Measurements from ENCODE around the gene MYL6. TPM values are rescaled to one million over a fixed set of nuclear protein-coding genes. Genes with fewer than 3 reads are reported as not detected.

MYL6 gene
- total RNA-seq (1,000 to 10,000 TPM; 1,276 to 2,410 (median 1,576) TPM), polyA plus RNA-seq (1,000 to 10,000 TPM; 1,464 to 3,646 (median 1,841) TPM)
- long read RNA-seq, donor 1, transcript MYL6-212 (4 exons, 582 nt) = minor isoform, 51 of 1,248 reads
- long read RNA-seq, donor 1, transcript MYL6-219 (5 exons, 1,438 nt) = minor isoform, 19 of 1,248 reads
- long read RNA-seq, donor 1, transcript MYL6-207 (6 exons, 655 nt) = minor isoform, 308 of 1,248 reads
- long read RNA-seq, donor 1, transcript MYL6-218 (7 exons, 901 nt) = major isoform, 426 of 1,248 reads
- long read RNA-seq, donor 1, partial matches to known transcripts = 326 of 1,248 reads
- long read RNA-seq, donor 1, other reads (novel, unspliced or antisense) = 105 of 1,248 reads
- long read RNA-seq, donor 2, transcript MYL6-212 (4 exons, 582 nt) = minor isoform, 24 of 756 reads
- long read RNA-seq, donor 2, transcript MYL6-207 (6 exons, 655 nt) = minor isoform, 138 of 756 reads
- long read RNA-seq, donor 2, transcript MYL6-218 (7 exons, 901 nt) = major isoform, 267 of 756 reads
- long read RNA-seq, donor 2, transcript MYL6-219 (5 exons, 1,438 nt) = minor isoform, 11 of 756 reads
- long read RNA-seq, donor 2, partial matches to known transcripts = 260 of 756 reads
- long read RNA-seq, donor 2, other reads (novel, unspliced or antisense) = 41 of 756 reads
- long read RNA-seq, donor 3, transcript MYL6-212 (4 exons, 582 nt) = minor isoform, 28 of 846 reads
- long read RNA-seq, donor 3, transcript MYL6-218 (7 exons, 901 nt) = major isoform, 329 of 846 reads
- long read RNA-seq, donor 3, transcript MYL6-219 (5 exons, 1,438 nt) = minor isoform, 17 of 846 reads
- long read RNA-seq, donor 3, transcript MYL6-207 (6 exons, 655 nt) = minor isoform, 191 of 846 reads
- long read RNA-seq, donor 3, partial matches to known transcripts = 221 of 846 reads
- long read RNA-seq, donor 3, other reads (novel, unspliced or antisense) = 50 of 846 reads
- long read RNA-seq, donor 4, transcript MYL6-218 (7 exons, 901 nt) = major isoform, 659 of 1,405 reads
- long read RNA-seq, donor 4, transcript MYL6-219 (5 exons, 1,438 nt) = minor isoform, 20 of 1,405 reads
- long read RNA-seq, donor 4, transcript MYL6-207 (6 exons, 655 nt) = minor isoform, 555 of 1,405 reads
- long read RNA-seq, donor 4, transcript MYL6-210 (7 exons, 573 nt) = minor isoform, 5 of 1,405 reads
- long read RNA-seq, donor 4, partial matches to known transcripts = 92 of 1,405 reads
- long read RNA-seq, donor 4, other reads (novel, unspliced or antisense) = 70 of 1,405 reads
- long read RNA-seq, donor 5, transcript MYL6-210 (7 exons, 573 nt) = minor isoform, 10 of 1,375 reads
- long read RNA-seq, donor 5, transcript MYL6-207 (6 exons, 655 nt) = minor isoform, 481 of 1,375 reads
- long read RNA-seq, donor 5, transcript MYL6-219 (5 exons, 1,438 nt) = minor isoform, 98 of 1,375 reads
- long read RNA-seq, donor 5, transcript MYL6-218 (7 exons, 901 nt) = major isoform, 601 of 1,375 reads
- long read RNA-seq, donor 5, partial matches to known transcripts = 126 of 1,375 reads
- long read RNA-seq, donor 5, other reads (novel, unspliced or antisense) = 48 of 1,375 reads
- long read RNA-seq, donor 6, transcript MYL6-219 (5 exons, 1,438 nt) = minor isoform, 26 of 1,238 reads
- long read RNA-seq, donor 6, transcript MYL6-218 (7 exons, 901 nt) = major isoform, 538 of 1,238 reads
- long read RNA-seq, donor 6, transcript MYL6-207 (6 exons, 655 nt) = minor isoform, 415 of 1,238 reads
- long read RNA-seq, donor 6, partial matches to known transcripts = 191 of 1,238 reads
- long read RNA-seq, donor 6, other reads (novel, unspliced or antisense) = 57 of 1,238 reads
- long read RNA-seq, donor 7, transcript MYL6-207 (6 exons, 655 nt) = minor isoform, 145 of 569 reads
- long read RNA-seq, donor 7, transcript MYL6-212 (4 exons, 582 nt) = minor isoform, 26 of 569 reads
- long read RNA-seq, donor 7, transcript MYL6-210 (7 exons, 573 nt) = minor isoform, 6 of 569 reads
- long read RNA-seq, donor 7, transcript MYL6-218 (7 exons, 901 nt) = major isoform, 185 of 569 reads
- long read RNA-seq, donor 7, partial matches to known transcripts = 166 of 569 reads
- long read RNA-seq, donor 7, other reads (novel, unspliced or antisense) = 28 of 569 reads
- long read RNA-seq, donor 8, transcript MYL6-207 (6 exons, 655 nt) = minor isoform, 238 of 1,136 reads
- long read RNA-seq, donor 8, transcript MYL6-219 (5 exons, 1,438 nt) = minor isoform, 13 of 1,136 reads
- long read RNA-seq, donor 8, transcript MYL6-218 (7 exons, 901 nt) = major isoform, 443 of 1,136 reads
- long read RNA-seq, donor 8, transcript MYL6-212 (4 exons, 582 nt) = minor isoform, 43 of 1,136 reads
- long read RNA-seq, donor 8, partial matches to known transcripts = 296 of 1,136 reads
- long read RNA-seq, donor 8, other reads (novel, unspliced or antisense) = 82 of 1,136 reads
- long read RNA-seq, donor 9, transcript MYL6-212 (4 exons, 582 nt) = minor isoform, 17 of 847 reads
- long read RNA-seq, donor 9, transcript MYL6-218 (7 exons, 901 nt) = major isoform, 257 of 847 reads
- long read RNA-seq, donor 9, transcript MYL6-207 (6 exons, 655 nt) = minor isoform, 131 of 847 reads
- long read RNA-seq, donor 9, transcript MYL6-219 (5 exons, 1,438 nt) = minor isoform, 27 of 847 reads
- long read RNA-seq, donor 9, partial matches to known transcripts = 386 of 847 reads
- long read RNA-seq, donor 9, other reads (novel, unspliced or antisense) = 24 of 847 reads
- long read RNA-seq, donor 10, transcript MYL6-218 (7 exons, 901 nt) = major isoform, 162 of 445 reads
- long read RNA-seq, donor 10, transcript MYL6-219 (5 exons, 1,438 nt) = minor isoform, 11 of 445 reads
- long read RNA-seq, donor 10, transcript MYL6-207 (6 exons, 655 nt) = minor isoform, 121 of 445 reads
- long read RNA-seq, donor 10, transcript MYL6-212 (4 exons, 582 nt) = minor isoform, 7 of 445 reads
- long read RNA-seq, donor 10, partial matches to known transcripts = 118 of 445 reads
- long read RNA-seq, donor 10, other reads (novel, unspliced or antisense) = 18 of 445 reads

DNA sequence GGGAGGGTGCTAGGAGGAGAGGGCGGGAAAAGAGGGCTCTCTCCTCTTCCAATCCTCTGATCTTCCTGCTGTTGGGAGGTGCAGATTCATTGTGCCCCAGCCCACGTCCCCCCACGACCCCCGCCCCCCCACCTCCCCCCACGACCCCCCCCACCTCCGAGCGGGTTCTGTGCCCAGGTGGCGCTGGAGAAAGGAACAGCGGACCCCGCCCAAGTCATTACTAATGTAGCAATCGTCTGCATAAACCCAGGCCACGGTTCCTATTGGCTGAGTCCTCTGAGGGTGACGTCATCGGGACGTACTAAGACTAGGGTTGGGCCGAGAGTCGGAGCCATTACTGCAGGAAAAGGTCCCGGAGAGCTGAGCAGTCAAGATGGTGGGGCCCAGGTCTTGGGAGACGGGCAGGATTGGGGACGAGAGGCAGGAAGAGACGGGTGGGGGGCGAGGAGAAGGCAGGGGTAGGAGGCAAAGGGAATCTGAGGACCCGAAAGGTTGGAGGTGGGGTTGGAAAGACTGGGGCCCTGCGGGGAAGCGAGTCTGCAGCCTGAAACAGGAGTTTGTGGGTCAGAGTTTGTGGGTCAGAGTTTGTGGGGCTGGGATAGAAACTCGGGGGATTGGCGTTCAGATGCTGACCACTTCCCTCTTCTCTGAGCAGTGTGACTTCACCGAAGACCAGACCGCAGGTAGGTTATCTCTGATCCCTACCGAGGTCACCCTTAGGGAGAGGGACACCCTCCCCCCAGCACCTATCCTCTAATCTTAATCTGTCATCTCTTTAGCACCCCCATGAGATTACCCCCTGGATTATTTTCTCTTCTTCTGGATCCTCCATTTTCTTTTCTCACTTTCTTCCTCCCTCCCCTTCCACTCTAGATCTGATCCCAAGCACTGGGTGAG is at the start of gene MYL6:
MYL6 (plus strand) TSS at position 331 of the 897 bp plus-strand sequence; CDS start at position 374, 43 bp downstream.
- TF ChIP-seq POLR2A (IDR thresholded peaks at IDR 0.05) = peak; percentile 98 to 99
- TF ChIP-seq, protein P1, sequence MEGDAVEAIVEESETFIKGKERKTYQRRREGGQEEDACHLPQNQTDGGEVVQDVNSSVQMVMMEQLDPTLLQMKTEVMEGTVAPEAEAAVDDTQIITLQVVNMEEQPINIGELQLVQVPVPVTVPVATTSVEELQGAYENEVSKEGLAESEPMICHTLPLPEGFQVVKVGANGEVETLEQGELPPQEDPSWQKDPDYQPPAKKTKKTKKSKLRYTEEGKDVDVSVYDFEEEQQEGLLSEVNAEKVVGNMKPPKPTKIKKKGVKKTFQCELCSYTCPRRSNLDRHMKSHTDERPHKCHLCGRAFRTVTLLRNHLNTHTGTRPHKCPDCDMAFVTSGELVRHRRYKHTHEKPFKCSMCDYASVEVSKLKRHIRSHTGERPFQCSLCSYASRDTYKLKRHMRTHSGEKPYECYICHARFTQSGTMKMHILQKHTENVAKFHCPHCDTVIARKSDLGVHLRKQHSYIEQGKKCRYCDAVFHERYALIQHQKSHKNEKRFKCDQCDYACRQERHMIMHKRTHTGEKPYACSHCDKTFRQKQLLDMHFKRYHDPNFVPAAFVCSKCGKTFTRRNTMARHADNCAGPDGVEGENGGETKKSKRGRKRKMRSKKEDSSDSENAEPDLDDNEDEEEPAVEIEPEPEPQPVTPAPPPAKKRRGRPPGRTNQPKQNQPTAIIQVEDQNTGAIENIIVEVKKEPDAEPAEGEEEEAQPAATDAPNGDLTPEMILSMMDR (IDR thresholded peaks at IDR 0.05) = no peak
- Histone ChIP-seq H3K9me3 (replicated peaks in 1 of 3) (no peaks in the 10 kb centered on the region), H3K4me3 (peak within 1 kb of the TSS; percentile 55 to 71 (median 62)), H3K27ac (peak within 1 kb of the TSS; percentile 94 to 98 (median 96)), H3K4me1 (replicated peaks in 1 of 2) (peaks cover 22 to 31% of the 10 kb centered on the region in 2 donors), H3K27me3 (no peaks in the 10 kb centered on the region), H3K36me3 (replicated peaks in 1 of 2) (peaks cover 0 to 39% of the 10 kb centered on the region in 2 donors)
- intact Hi-C loops (cut with DNase I) = no loop called here
- DNase-seq = peak; percentile 95 to 100 (median 98)
- 0 to 1% (median 1%) methylated on average over 22 to 30 of the region's 30 CpGs for WGBS, 4 donors

DNA sequence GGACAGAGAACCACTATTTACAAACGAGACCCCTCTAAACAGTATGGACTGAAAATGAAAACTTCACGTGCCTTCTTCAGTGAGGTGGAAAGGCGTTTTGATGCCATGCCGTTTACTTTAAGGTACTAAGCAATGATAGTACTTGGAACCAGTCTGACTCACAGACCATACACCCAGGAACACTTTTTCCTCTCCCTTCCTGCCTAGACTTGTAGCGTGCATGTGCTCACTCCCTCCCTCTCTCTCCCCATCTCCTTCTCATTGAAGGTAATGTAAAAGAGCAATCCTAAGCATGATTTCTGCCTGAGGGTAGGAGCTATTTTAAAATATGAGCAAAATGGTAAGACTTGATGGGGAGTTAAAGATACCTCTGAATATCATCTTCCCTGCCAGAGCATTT is 47.6 kb upstream of the MYL6 start:
- Histone ChIP-seq H3K27me3 (no peaks in the 10 kb centered on the region), H3K4me3 (no peak overlapping the region), H3K9me3 (replicated peaks in 1 of 3) (no peaks in the 10 kb centered on the region), H3K36me3 (replicated peaks in 1 of 2) (peaks cover 0 to 74% of the 10 kb centered on the region in 2 donors), H3K27ac (no peak overlapping the region), H3K4me1 (replicated peaks in 1 of 2) (peaks cover 7 to 15% of the 10 kb centered on the region in 2 donors)
- TF ChIP-seq, protein P1 (IDR thresholded peaks at IDR 0.05) = no peak
- TF ChIP-seq POLR2A (IDR thresholded peaks at IDR 0.05) = no peak
- WGBS, 4 donors = 84 to 94% (median 92%) methylated on average over 5 of the region's 5 CpGs
- intact Hi-C loops (cut with DNase I) = no loop called here
- no peak for DNase-seq
